ENCODE data around the gene PCDH9.

Gene PCDH9, protein sequence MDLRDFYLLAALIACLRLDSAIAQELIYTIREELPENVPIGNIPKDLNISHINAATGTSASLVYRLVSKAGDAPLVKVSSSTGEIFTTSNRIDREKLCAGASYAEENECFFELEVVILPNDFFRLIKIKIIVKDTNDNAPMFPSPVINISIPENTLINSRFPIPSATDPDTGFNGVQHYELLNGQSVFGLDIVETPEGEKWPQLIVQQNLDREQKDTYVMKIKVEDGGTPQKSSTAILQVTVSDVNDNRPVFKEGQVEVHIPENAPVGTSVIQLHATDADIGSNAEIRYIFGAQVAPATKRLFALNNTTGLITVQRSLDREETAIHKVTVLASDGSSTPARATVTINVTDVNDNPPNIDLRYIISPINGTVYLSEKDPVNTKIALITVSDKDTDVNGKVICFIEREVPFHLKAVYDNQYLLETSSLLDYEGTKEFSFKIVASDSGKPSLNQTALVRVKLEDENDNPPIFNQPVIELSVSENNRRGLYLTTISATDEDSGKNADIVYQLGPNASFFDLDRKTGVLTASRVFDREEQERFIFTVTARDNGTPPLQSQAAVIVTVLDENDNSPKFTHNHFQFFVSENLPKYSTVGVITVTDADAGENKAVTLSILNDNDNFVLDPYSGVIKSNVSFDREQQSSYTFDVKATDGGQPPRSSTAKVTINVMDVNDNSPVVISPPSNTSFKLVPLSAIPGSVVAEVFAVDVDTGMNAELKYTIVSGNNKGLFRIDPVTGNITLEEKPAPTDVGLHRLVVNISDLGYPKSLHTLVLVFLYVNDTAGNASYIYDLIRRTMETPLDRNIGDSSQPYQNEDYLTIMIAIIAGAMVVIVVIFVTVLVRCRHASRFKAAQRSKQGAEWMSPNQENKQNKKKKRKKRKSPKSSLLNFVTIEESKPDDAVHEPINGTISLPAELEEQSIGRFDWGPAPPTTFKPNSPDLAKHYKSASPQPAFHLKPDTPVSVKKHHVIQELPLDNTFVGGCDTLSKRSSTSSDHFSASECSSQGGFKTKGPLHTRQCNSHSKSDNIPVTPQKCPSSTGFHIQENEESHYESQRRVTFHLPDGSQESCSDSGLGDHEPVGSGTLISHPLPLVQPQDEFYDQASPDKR (N-terminal part only)

DNA sequence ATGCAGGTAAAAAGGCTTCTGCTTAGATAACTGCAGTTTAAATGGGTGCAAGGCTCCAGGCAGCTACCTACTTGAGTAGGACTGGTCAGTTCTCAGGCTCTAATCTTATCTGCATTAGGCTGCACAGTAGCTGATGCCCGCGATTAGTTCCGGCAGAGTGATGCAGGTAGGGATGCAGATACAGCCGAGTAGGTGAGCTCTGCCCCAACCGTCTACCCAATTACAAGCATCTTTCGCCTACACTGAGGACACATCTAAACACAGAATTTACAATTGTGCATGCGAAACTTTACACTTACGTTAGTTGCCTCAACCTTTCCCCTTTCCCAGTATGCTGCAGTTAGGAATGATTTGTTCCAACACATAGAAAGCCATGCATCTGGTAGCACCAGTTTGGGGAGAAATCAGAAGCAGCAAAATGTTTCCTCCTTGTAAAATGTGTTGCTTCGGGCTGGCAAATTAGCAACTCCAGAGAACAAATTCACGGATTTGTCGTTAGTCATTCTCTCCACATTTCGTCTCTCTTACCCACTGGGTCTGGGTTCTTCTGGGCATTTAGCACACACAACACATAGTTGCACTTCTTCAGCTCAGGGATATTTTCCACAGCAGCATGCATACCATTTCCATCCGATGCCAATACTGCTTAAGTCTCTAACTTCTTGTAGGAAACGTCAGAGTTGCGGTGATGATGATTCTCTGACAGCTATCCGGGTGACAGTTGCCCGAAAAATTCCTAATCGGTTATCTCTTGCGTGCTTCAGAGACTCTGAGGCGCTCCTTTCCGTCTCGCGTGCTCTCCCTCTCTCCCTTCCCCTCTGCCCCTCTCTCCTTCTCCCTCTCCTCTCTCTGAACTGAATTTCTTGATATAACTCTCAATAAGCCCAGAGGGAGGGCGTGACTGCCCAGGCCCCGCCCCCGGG, at the start of gene PCDH9:
PCDH9 (minus strand) TSS at position 856 of the 923 bp plus-strand sequence. CDS start 1,896 bp downstream, outside the sequence.
- no peak within 1 kb of the TSS for H3K4me3 Mint-ChIP-seq
- ATAC-seq, result no peak

GRCh38 chr13:67278235-67278634, 48.1 kb upstream of the PCDH9 start:
- no peak for ATAC-seq
- H3K4me3 Mint-ChIP-seq, result no peak overlapping the region
- no peaks in the 10 kb centered on the region for H3K27me3 Mint-ChIP-seq
- peaks cover 7% of the 10 kb centered on the region for H3K9me3 Mint-ChIP-seq
- H3K4me1 Mint-ChIP-seq, result no peaks in the 10 kb centered on the region
- no peaks in the 10 kb centered on the region for H3K36me3 Mint-ChIP-seq
- H3K27ac Mint-ChIP-seq, result no peak overlapping the region

More for the DNA sequence above, at the start of gene PCDH9:
- Mint-ChIP-seq H3K9me3 (no peaks in the 10 kb centered on the region), H3K4me1 (peaks cover 11% of the 10 kb centered on the region), H3K27me3 (no peaks in the 10 kb centered on the region), H3K27ac (no peak within 1 kb of the TSS), H3K36me3 (no peaks in the 10 kb centered on the region)

- no peak for ATAC-seq
- Mint-ChIP-seq H3K9me3 (peaks cover 7% of the 10 kb centered on the region), H3K4me3 (no peak overlapping the region), H3K36me3 (no peaks in the 10 kb centered on the region), H3K27ac (no peak overlapping the region), H3K27me3 (no peaks in the 10 kb centered on the region), H3K4me1 (no peaks in the 10 kb centered on the region)
Measured at GRCh38 chr13:67277581-67277980, 47.4 kb upstream of the PCDH9 start.

- no peak for ATAC-seq
- H3K4me3 Mint-ChIP-seq, result no peak overlapping the region
- no peak overlapping the region for H3K27ac Mint-ChIP-seq
- H3K27me3 Mint-ChIP-seq, result no peaks in the 10 kb centered on the region
- no peaks in the 10 kb centered on the region for H3K36me3 Mint-ChIP-seq
- H3K9me3 Mint-ChIP-seq, result peaks cover 7% of the 10 kb centered on the region
- H3K4me1 Mint-ChIP-seq, result no peaks in the 10 kb centered on the region
Measured at GRCh38 chr13:67275351-67275960, 45.3 kb upstream of the PCDH9 start.

- no peaks in the 10 kb centered on the region for H3K36me3 Mint-ChIP-seq
- no peaks in the 10 kb centered on the region for H3K4me1 Mint-ChIP-seq
- no peak overlapping the region for H3K27ac Mint-ChIP-seq
- no peak for ATAC-seq
- H3K9me3 Mint-ChIP-seq, result peaks cover 10% of the 10 kb centered on the region
- H3K27me3 Mint-ChIP-seq, result no peaks in the 10 kb centered on the region
- no peak overlapping the region for H3K4me3 Mint-ChIP-seq
Measured at GRCh38 chr13:67273001-67273400, 42.9 kb upstream of the PCDH9 start.

GRCh38 chr13:67267136-67267535, 37.0 kb upstream of the PCDH9 start:
- Mint-ChIP-seq H3K4me1 (no peaks in the 10 kb centered on the region), H3K4me3 (no peak overlapping the region), H3K27me3 (no peaks in the 10 kb centered on the region), H3K27ac (no peak overlapping the region), H3K9me3 (peaks cover 4% of the 10 kb centered on the region), H3K36me3 (no peaks in the 10 kb centered on the region)
- no peak for ATAC-seq

- Mint-ChIP-seq H3K36me3 (no peaks in the 10 kb centered on the region), H3K27ac (no peak overlapping the region), H3K4me1 (no peaks in the 10 kb centered on the region), H3K27me3 (no peaks in the 10 kb centered on the region), H3K9me3 (no peaks in the 10 kb centered on the region), H3K4me3 (no peak overlapping the region)
- ATAC-seq, result no peak
Measured at GRCh38 chr13:67259208-67259607, 29.1 kb upstream of the PCDH9 start.

GRCh38 chr13:67258482-67258881, 28.3 kb upstream of the PCDH9 start:
- no peak for ATAC-seq
- H3K27me3 Mint-ChIP-seq, result no peaks in the 10 kb centered on the region
- H3K4me1 Mint-ChIP-seq, result no peaks in the 10 kb centered on the region
- H3K27ac Mint-ChIP-seq, result no peak overlapping the region
- no peak overlapping the region for H3K4me3 Mint-ChIP-seq
- no peaks in the 10 kb centered on the region for H3K9me3 Mint-ChIP-seq
- no peaks in the 10 kb centered on the region for H3K36me3 Mint-ChIP-seq

- no peaks in the 10 kb centered on the region for H3K27me3 Mint-ChIP-seq
- no peaks in the 10 kb centered on the region for H3K9me3 Mint-ChIP-seq
- H3K36me3 Mint-ChIP-seq, result no peaks in the 10 kb centered on the region
- H3K27ac Mint-ChIP-seq, result no peak overlapping the region
- no peak for ATAC-seq
- no peaks in the 10 kb centered on the region for H3K4me1 Mint-ChIP-seq
- H3K4me3 Mint-ChIP-seq, result no peak overlapping the region
Measured at GRCh38 chr13:67238861-67239260, 8.7 kb upstream of the PCDH9 start.

GRCh38 chr13:67238277-67238859, 8.2 kb upstream of the PCDH9 start:
- H3K4me3 Mint-ChIP-seq, result no peak overlapping the region
- H3K9me3 Mint-ChIP-seq, result no peaks in the 10 kb centered on the region
- no peaks in the 10 kb centered on the region for H3K4me1 Mint-ChIP-seq
- H3K27ac Mint-ChIP-seq, result no peak overlapping the region
- no peaks in the 10 kb centered on the region for H3K27me3 Mint-ChIP-seq
- H3K36me3 Mint-ChIP-seq, result no peaks in the 10 kb centered on the region
- ATAC-seq, result no peak

- Mint-ChIP-seq H3K4me1 (peaks cover 11% of the 10 kb centered on the region), H3K36me3 (no peaks in the 10 kb centered on the region), H3K4me3 (no peak overlapping the region), H3K27me3 (no peaks in the 10 kb centered on the region), H3K27ac (no peak overlapping the region), H3K9me3 (no peaks in the 10 kb centered on the region)
- ATAC-seq, result no peak
Measured at GRCh38 chr13:67235265-67235664, 5.1 kb upstream of the PCDH9 start.

DNA sequence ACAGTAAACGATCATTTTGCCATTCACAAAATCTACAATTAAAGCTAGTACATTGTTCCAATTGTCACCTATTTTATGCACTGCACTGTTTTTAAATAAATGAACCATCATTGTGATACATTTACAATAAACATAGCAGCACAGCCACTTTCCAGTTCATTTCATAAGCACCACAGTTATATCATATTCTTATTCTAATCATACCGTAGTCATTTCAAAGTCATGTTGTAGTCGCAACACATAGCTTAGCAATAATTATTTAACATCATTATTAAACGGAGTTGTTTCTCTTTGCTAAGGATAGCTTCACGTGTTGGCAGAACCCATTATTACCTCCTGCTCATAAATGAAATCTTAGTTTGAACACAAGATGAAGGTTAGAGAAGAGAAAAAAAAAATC, 2.2 kb upstream of the PCDH9 start:
- Mint-ChIP-seq H3K4me1 (peaks cover 11% of the 10 kb centered on the region), H3K36me3 (no peaks in the 10 kb centered on the region), H3K9me3 (no peaks in the 10 kb centered on the region), H3K4me3 (no peak overlapping the region), H3K27ac (no peak overlapping the region), H3K27me3 (no peaks in the 10 kb centered on the region)
- no peak for ATAC-seq

GRCh38 chr13:67231289-67232000, 1.3 kb upstream of the PCDH9 start:
- H3K4me3 Mint-ChIP-seq, result no peak overlapping the region
- ATAC-seq, result no peak
- peaks cover 11% of the 10 kb centered on the region for H3K4me1 Mint-ChIP-seq
- H3K27me3 Mint-ChIP-seq, result no peaks in the 10 kb centered on the region
- H3K9me3 Mint-ChIP-seq, result no peaks in the 10 kb centered on the region
- no peak overlapping the region for H3K27ac Mint-ChIP-seq
- no peaks in the 10 kb centered on the region for H3K36me3 Mint-ChIP-seq
